Astrocyte (in vitro differentiated cells and primary cell): ENCODE measurements around the gene LDLRAD4. TPM values are rescaled to one million over a fixed set of nuclear protein-coding genes. Genes with fewer than 3 reads are reported as not detected.

Experiments used
- DNase-seq: peaks from one replicate; pipeline ENCODE4 v3.0.0-alpha.2; 2010; ENCODE audit warnings: low read depth
- FAIRE-seq: peaks from 2 replicates; lab custom pipeline; 2011; peaks lifted over from hg19 to GRCh38; lab: Jason Lieb, UNC
- H2AFZ ChIP-seq: 2 replicates; pipeline ENCODE4 v1.6.0; 2012; ENCODE audit warnings: low read depth, low read length, inconsistent platforms
- H3K27ac ChIP-seq: 2 replicates; pipeline ENCODE4 v1.5.1; 2011; ENCODE audit warnings: low read depth, low read length, inconsistent platforms
- H3K27me3 ChIP-seq: 2 replicates; pipeline ENCODE4 v1.6.0; 2011; ENCODE audit warnings: low read length, inconsistent platforms; ENCODE audit not compliant: insufficient read depth
- H3K36me3 ChIP-seq: 2 replicates; pipeline ENCODE4 v1.5.1; 2011; ENCODE audit warnings: low read length, inconsistent platforms; ENCODE audit not compliant: insufficient read depth
- H3K4me1 ChIP-seq: 2 replicates; pipeline ENCODE4 v1.5.1; 2011; ENCODE audit warnings: low read length, inconsistent platforms; ENCODE audit not compliant: insufficient read depth
- H3K4me2 ChIP-seq: 2 replicates; pipeline ENCODE4 v1.6.0; 2012; ENCODE audit warnings: low read length, inconsistent platforms
- H3K4me3 ChIP-seq: 2 replicates; pipeline ENCODE4 v1.5.1; 2011; ENCODE audit warnings: low read depth, mild to moderate bottlenecking, low read length, inconsistent platforms; ENCODE audit not compliant: insufficient read depth
- H3K79me2 ChIP-seq: 2 replicates; pipeline ENCODE4 v1.6.0; 2012; ENCODE audit warnings: mild to moderate bottlenecking, low read length, inconsistent platforms; ENCODE audit not compliant: insufficient read depth
- H3K9ac ChIP-seq: 2 replicates; pipeline ENCODE4 v1.6.0; 2012; ENCODE audit warnings: mild to moderate bottlenecking, low read length, inconsistent platforms
- H3K9me3 ChIP-seq: 2 replicates; pipeline ENCODE4 v1.5.1; 2012; ENCODE audit warnings: low read depth, mild to moderate bottlenecking, low read length, inconsistent platforms; ENCODE audit not compliant: insufficient read depth
- H4K20me1 ChIP-seq: 2 replicates; pipeline ENCODE4 v1.6.0; 2012; ENCODE audit warnings: low read length, inconsistent platforms; ENCODE audit not compliant: insufficient read depth
- H3K27ac Mint-ChIP-seq: one replicate; pipeline ENCODE4 v1.8.0; 2021; ENCODE audit warnings: mild to moderate bottlenecking, mixed read lengths; ENCODE audit not compliant: unreplicated experiment
- H3K27me3 Mint-ChIP-seq: one replicate; pipeline ENCODE4 v1.8.0; 2021; ENCODE audit warnings: low read depth, mixed read lengths; ENCODE audit not compliant: unreplicated experiment
- H3K36me3 Mint-ChIP-seq: one replicate; pipeline ENCODE4 v1.8.0; 2021; ENCODE audit warnings: low read depth, mixed read lengths; ENCODE audit not compliant: unreplicated experiment
- H3K4me1 Mint-ChIP-seq: one replicate; pipeline ENCODE4 v1.8.0; 2021; ENCODE audit warnings: low read depth, mixed read lengths; ENCODE audit not compliant: unreplicated experiment
- H3K4me3 Mint-ChIP-seq: one replicate; pipeline ENCODE4 v1.8.0; 2021; ENCODE audit warnings: mild to moderate bottlenecking, moderate library complexity, mixed read lengths; ENCODE audit not compliant: unreplicated experiment
- H3K9me3 Mint-ChIP-seq: one replicate; pipeline ENCODE4 v1.8.0; 2021; ENCODE audit warnings: mild to moderate bottlenecking, mixed read lengths; ENCODE audit not compliant: unreplicated experiment
- EZH2 ChIP-seq: IDR thresholded peaks from 2 replicates; pipeline ENCODE4 v1.6.1; 2012; ENCODE audit warnings: mild to moderate bottlenecking, low read length, inconsistent platforms; ENCODE audit not compliant: insufficient read depth
- total RNA-seq: library from RNA; stranded (reverse); gene quantifications from 2 replicates; pipeline ENCODE4 v1.2.1, GENCODE V29; 2021
- TF ChIP-seq, protein P1 (sequence below): IDR thresholded peaks from 2 replicates; pipeline ENCODE4 v1.5.1; 2011; ENCODE audit warnings: low read depth, mild to moderate bottlenecking, inconsistent platforms, low read length, moderate library complexity; ENCODE audit not compliant: insufficient read depth

Gene LDLRAD4
- total RNA-seq, 1 donor from 2014 or later, result 26.0 TPM

DNA sequence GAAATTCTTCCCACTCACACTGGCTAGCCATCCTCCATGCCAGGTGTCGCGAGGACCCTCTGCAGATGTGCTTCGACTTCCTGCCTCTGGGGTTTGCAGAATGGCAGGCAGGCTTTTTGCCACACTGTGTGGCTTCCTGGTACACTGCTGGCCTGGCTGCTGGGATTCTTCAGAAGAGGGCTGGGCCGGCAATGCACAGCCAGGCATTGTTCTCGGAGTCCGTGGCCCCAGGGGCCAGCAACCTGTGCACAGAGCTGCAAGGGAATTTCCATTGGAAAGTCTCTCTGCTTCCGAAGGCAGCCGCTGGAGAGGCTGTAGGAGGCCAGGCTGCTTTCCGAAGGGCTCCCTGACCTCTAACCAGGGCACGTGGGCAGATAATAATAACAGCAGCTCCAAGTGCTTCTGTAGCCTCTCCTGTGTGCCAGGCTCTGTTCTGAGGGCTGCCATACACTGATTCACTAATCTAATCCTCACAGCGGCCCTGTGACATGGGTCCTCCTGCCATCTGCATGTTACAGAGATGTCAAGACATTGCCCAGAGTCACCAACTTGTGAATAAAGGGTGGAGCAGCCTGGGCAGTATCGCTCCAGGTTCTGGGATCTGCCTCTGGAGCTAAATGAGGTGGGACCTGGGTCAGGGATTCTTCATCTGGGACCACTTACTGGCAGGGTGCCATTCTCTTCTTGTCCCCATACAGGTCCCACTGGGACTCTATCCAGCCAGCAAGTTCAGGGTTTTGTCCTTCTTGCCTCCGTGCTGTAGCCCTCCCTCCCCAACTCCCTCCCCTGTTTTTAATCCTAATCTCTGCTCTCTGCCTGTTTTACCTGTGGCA, 5.0 kb downstream of the LDLRAD4 start:
- Histone ChIP-seq H2AFZ (no peak overlapping the region), H3K4me3 (no peak overlapping the region), H3K27ac (no peak overlapping the region), H3K79me2 (peaks cover 2% of the 10 kb centered on the region), H3K9ac (no peak overlapping the region), H3K4me1 (peaks cover 25% of the 10 kb centered on the region), H3K36me3 (no peaks in the 10 kb centered on the region), H3K4me2 (no peak overlapping the region), H3K9me3 (no peaks in the 10 kb centered on the region), H4K20me1 (peaks cover 9% of the 10 kb centered on the region), H3K27me3 (peaks cover 13% of the 10 kb centered on the region)
- no peak overlapping the region for H3K4me3 Mint-ChIP-seq
- TF ChIP-seq, protein P1, sequence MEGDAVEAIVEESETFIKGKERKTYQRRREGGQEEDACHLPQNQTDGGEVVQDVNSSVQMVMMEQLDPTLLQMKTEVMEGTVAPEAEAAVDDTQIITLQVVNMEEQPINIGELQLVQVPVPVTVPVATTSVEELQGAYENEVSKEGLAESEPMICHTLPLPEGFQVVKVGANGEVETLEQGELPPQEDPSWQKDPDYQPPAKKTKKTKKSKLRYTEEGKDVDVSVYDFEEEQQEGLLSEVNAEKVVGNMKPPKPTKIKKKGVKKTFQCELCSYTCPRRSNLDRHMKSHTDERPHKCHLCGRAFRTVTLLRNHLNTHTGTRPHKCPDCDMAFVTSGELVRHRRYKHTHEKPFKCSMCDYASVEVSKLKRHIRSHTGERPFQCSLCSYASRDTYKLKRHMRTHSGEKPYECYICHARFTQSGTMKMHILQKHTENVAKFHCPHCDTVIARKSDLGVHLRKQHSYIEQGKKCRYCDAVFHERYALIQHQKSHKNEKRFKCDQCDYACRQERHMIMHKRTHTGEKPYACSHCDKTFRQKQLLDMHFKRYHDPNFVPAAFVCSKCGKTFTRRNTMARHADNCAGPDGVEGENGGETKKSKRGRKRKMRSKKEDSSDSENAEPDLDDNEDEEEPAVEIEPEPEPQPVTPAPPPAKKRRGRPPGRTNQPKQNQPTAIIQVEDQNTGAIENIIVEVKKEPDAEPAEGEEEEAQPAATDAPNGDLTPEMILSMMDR, result no peak
- no peak for TF ChIP-seq EZH2
- no peaks in the 10 kb centered on the region for H3K27me3 Mint-ChIP-seq
- H3K36me3 Mint-ChIP-seq, result peaks cover 7% of the 10 kb centered on the region
- FAIRE-seq (no peak), DNase-seq (no peak)
- peaks cover 34% of the 10 kb centered on the region for H3K4me1 Mint-ChIP-seq
- peaks cover 2% of the 10 kb centered on the region for H3K9me3 Mint-ChIP-seq
- H3K27ac Mint-ChIP-seq, result no peak overlapping the region

DNA sequence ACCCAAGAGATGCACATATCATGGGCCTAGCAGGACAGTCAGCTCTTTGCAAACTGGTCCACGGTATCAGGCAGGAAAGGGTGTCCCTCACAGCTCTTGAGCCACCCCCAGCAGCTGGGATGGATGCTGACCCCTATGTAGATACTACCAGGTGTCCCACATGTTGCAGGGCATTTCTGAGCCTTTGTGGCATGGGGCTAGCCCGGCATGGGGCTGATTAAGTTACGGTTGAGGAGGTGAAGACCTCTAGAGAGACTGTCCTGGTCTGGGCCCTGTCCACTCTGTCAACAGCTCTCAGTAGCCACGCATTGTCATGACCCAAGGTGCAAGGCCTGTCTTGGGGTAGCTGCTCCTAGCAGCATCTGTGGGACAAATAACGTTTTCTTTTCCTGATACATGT, 6.7 kb downstream of the LDLRAD4 start:
- Mint-ChIP-seq H3K27ac (no peak overlapping the region), H3K27me3 (peaks cover 4% of the 10 kb centered on the region), H3K36me3 (peaks cover 8% of the 10 kb centered on the region), H3K4me3 (no peak overlapping the region), H3K9me3 (peaks cover 2% of the 10 kb centered on the region), H3K4me1 (peaks cover 28% of the 10 kb centered on the region)
- Histone ChIP-seq H2AFZ (no peak overlapping the region), H3K4me1 (peaks cover 21% of the 10 kb centered on the region), H4K20me1 (peaks cover 9% of the 10 kb centered on the region), H3K79me2 (peaks cover 2% of the 10 kb centered on the region), H3K36me3 (no peaks in the 10 kb centered on the region), H3K27ac (no peak overlapping the region), H3K27me3 (peaks cover 2% of the 10 kb centered on the region), H3K4me3 (no peak overlapping the region), H3K9me3 (no peaks in the 10 kb centered on the region), H3K9ac (no peak overlapping the region), H3K4me2 (no peak overlapping the region)
- no peak for DNase-seq
- FAIRE-seq, result no peak
- no peak for TF ChIP-seq EZH2
- TF ChIP-seq, protein P1, result no peak

DNA sequence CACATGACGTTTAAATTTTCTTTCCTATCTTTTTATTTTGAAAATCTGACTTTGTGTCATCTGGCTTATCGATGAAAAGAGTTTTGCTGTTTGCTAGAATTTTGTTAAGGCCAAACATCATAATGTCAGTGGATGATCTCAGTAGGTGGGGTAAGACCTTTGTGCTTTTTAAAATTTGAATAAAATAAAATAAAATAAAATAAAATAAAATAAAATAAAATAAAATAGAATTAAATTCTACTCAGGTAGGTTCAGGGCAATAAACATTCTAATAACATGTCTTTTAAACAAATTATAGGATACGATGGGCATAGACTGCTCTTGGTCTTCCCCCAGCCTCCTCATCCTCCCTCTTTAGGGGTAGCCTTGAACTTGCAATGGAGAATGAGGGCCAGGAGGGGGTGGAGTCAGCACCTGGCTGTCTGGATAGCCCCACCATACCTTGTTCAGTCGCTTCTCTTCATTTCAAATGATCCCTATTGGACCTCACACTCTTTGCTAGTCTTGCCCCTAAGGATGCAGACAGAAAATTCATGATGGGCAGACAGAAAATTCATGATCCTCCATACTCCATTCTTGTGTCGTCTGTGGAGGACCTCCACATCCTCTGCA, 8.1 kb downstream of the LDLRAD4 start:
- H3K9ac ChIP-seq, result no peak overlapping the region
- H4K20me1 ChIP-seq, result peaks cover 11% of the 10 kb centered on the region
- DNase-seq (no peak), FAIRE-seq (no peak)
- peaks cover 2% of the 10 kb centered on the region for H3K9me3 Mint-ChIP-seq
- H3K4me3 ChIP-seq, result no peak overlapping the region
- H3K27ac Mint-ChIP-seq, result no peak overlapping the region
- no peaks in the 10 kb centered on the region for H3K36me3 ChIP-seq
- H3K4me3 Mint-ChIP-seq, result no peak overlapping the region
- H3K27ac ChIP-seq, result no peak overlapping the region
- H3K27me3 Mint-ChIP-seq, result peaks cover 4% of the 10 kb centered on the region
- no peaks in the 10 kb centered on the region for H3K9me3 ChIP-seq
- peaks cover 14% of the 10 kb centered on the region for H3K4me1 Mint-ChIP-seq
- no peaks in the 10 kb centered on the region for H3K27me3 ChIP-seq
- H3K4me2 ChIP-seq, result no peak overlapping the region
- H3K79me2 ChIP-seq, result peaks cover 2% of the 10 kb centered on the region
- H2AFZ ChIP-seq, result no peak overlapping the region
- H3K36me3 Mint-ChIP-seq, result peaks cover 14% of the 10 kb centered on the region
- peaks cover 13% of the 10 kb centered on the region for H3K4me1 ChIP-seq
- TF ChIP-seq, protein P1, result no peak
- TF ChIP-seq EZH2, result no peak
